Thyroid gland (tissue), 4 donors: ENCODE data around the gene CAPN13. TPM values are rescaled to one million over a fixed set of nuclear protein-coding genes. Genes with fewer than 3 reads are reported as not detected.

Experiments
- DNase-seq, 2 donors: peaks; one replicate each; pipeline ENCODE4 v3.0.0-alpha.2; 2019
- H3K27ac ChIP-seq, 3 donors: fragments of 200-600 bp; sonication (generic); 1 replicate in 2 of 3; 2 replicates in 1 of 3; pipeline ENCODE4 v1.5.1; 2016 to 2019; ENCODE audit warnings: mild to moderate bottlenecking in 1 of 3, moderate library complexity in 1 of 3
- H3K27me3 ChIP-seq: fragments of 200-600 bp; sonication (generic); one replicate; pipeline ENCODE4 v1.5.1; 2019
- H3K36me3 ChIP-seq, 2 donors: fragments of 200-600 bp; sonication (generic); one replicate each; pipeline ENCODE4 v1.5.1; 2016 to 2019
- H3K4me1 ChIP-seq, 2 donors: fragments of 200-600 bp; sonication (generic); one replicate each; pipeline ENCODE4 v1.5.1; 2017 to 2019
- H3K4me3 ChIP-seq, 3 donors: fragments of 200-600 bp; sonication (generic); replicated peaks in 1 of 3; 1 replicate in 2 of 3; 2 replicates in 1 of 3; pipeline ENCODE4 v1.5.1; 2016; ENCODE audit warnings: mild to moderate bottlenecking in 1 of 3
- H3K9me3 ChIP-seq: fragments of 200-600 bp; sonication (generic); one replicate; pipeline ENCODE4 v1.5.1; 2017
- POLR2A ChIP-seq, 2 donors: fragments of 450-650 bp; IDR thresholded peaks; one replicate each; pipeline ENCODE4 v1.6.1; 2017; ENCODE audit warnings: antibody characterized with exemption in 2 of 2, mild to moderate bottlenecking in 2 of 2, moderate library complexity in 1 of 2
- WGBS, 2 donors: methylation state at CpG; one replicate each; pipeline ENCODE4 v1.1.5; 2017; 5-methylcytosine and 5-hydroxymethylcytosine counted together
- intact Hi-C: fragments of 100-400 bp; cut with DNase I; formaldehyde crosslinking; loops from one replicate; pipeline ENCODE4 v1.15.1; 2023
- total RNA-seq, 4 donors: library from RNA; depleted of rRNA; stranded (reverse); fragments of >200 nt; gene quantifications; one replicate each; pipeline ENCODE4 v1.2.3, GENCODE V29; 2016
- TF ChIP-seq, protein P1 (sequence below), 6 experiments: fragments of 200-600 bp in 3 of 6; fragments of 450-650 bp in 3 of 6; sonication (generic) in 3 of 6; IDR thresholded peaks; one replicate each; pipeline ENCODE4 v1.5.1; 2016 to 2019; ENCODE audit warnings: antibody characterized with exemption in 6 of 6, mild to moderate bottlenecking in 2 of 6, inconsistent platforms in 1 of 6, moderate library complexity in 1 of 6

Gene CAPN13
- total RNA-seq, 4 donors from 2014 or later, result 3.0 TPM; not detected in 3

DNA sequence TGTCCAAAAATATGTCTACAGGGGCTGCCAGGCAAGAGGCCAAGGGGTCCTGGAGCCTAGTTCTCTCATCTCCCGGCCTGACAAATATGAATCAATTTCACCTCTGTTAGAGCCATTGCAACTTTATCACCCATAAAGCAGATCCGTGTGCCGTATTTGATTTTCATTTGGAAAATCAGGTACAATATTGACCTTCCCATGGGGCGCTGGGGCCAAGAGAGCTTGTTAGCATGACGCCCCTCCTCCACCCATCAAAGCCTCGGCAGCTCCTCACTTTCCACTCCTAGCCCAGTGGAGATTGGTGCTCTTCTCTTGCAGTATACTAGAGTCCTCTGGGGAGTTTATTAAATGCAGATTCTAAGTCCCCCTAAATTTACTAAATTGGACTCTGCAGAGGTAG, 96.8 kb downstream of the CAPN13 start:
- intact Hi-C loops, result no loop called here
- Histone ChIP-seq H3K4me1 (peaks cover 0 to 4% of the 10 kb centered on the region in 2 donors), H3K27ac (no peak overlapping the region), H3K27me3 (no peaks in the 10 kb centered on the region), H3K9me3 (no peaks in the 10 kb centered on the region), H3K36me3 (no peaks in the 10 kb centered on the region), H3K4me3 (no peak overlapping the region)
- WGBS, 2 donors, result 89 to 94% methylated on average over 6 of the region's 6 CpGs
- TF ChIP-seq, protein P1, sequence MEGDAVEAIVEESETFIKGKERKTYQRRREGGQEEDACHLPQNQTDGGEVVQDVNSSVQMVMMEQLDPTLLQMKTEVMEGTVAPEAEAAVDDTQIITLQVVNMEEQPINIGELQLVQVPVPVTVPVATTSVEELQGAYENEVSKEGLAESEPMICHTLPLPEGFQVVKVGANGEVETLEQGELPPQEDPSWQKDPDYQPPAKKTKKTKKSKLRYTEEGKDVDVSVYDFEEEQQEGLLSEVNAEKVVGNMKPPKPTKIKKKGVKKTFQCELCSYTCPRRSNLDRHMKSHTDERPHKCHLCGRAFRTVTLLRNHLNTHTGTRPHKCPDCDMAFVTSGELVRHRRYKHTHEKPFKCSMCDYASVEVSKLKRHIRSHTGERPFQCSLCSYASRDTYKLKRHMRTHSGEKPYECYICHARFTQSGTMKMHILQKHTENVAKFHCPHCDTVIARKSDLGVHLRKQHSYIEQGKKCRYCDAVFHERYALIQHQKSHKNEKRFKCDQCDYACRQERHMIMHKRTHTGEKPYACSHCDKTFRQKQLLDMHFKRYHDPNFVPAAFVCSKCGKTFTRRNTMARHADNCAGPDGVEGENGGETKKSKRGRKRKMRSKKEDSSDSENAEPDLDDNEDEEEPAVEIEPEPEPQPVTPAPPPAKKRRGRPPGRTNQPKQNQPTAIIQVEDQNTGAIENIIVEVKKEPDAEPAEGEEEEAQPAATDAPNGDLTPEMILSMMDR (IDR thresholded peaks at IDR 0.05), result no peak
- no peak for TF ChIP-seq POLR2A (IDR thresholded peaks at IDR 0.05)
- DNase-seq, result no peak

DNA sequence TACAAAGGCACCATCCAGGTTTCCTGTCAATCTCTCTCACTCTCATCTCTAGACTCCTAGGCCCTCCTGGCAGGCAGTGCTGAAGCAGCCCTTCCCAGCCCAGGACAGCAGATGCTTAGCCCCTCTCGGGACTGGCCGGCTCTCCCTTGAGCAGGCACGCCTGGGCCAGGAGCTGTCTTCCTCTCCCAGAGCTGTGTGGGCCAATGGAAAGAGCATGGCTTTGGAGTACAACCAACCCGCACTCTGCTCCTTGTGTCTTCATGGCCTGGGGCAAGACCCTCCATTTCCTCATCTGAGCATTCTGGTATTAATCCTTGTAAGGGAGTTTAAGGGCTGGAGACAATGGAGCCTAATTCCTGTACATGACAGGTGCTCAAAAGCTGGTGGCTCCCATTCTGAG, 97.2 kb downstream of the CAPN13 start:
- no peak for DNase-seq
- no peak overlapping the region for H3K27ac ChIP-seq
- 94 to 95% methylated on average over 4 of the region's 4 CpGs for WGBS, 2 donors
- no peaks in the 10 kb centered on the region for H3K36me3 ChIP-seq
- H3K27me3 ChIP-seq, result no peaks in the 10 kb centered on the region
- intact Hi-C loops, result no loop called here
- H3K4me1 ChIP-seq, result peaks cover 0 to 4% of the 10 kb centered on the region in 2 donors
- H3K4me3 ChIP-seq, result no peak overlapping the region
- TF ChIP-seq, protein P1 (IDR thresholded peaks at IDR 0.05), result no peak
- TF ChIP-seq POLR2A (IDR thresholded peaks at IDR 0.05), result no peak
- no peaks in the 10 kb centered on the region for H3K9me3 ChIP-seq

- no peak overlapping the region for H3K27ac ChIP-seq
- no peak overlapping the region for H3K4me3 ChIP-seq
- no peaks in the 10 kb centered on the region for H3K27me3 ChIP-seq
- WGBS, 2 donors, result 80 to 100% methylated on average over 1 to 8 of the region's 8 CpGs
- intact Hi-C loops, result loop anchor here (5.0 kb wide), 1 partner anchor 547 kb away; no protein-coding TSS in a partner anchor
- no peak for DNase-seq
- TF ChIP-seq POLR2A (IDR thresholded peaks at IDR 0.05), result no peak
- TF ChIP-seq, protein P1 (IDR thresholded peaks at IDR 0.05), result no peak
- H3K36me3 ChIP-seq, result no peaks in the 10 kb centered on the region
- H3K4me1 ChIP-seq, result peaks cover 0 to 4% of the 10 kb centered on the region in 2 donors
- no peaks in the 10 kb centered on the region for H3K9me3 ChIP-seq
Measured at GRCh38 chr2:30709516-30709915, 97.7 kb downstream of the CAPN13 start.

- WGBS, 2 donors, result 69 to 72% methylated on average over 10 of the region's 10 CpGs
- peaks cover 0 to 4% of the 10 kb centered on the region in 2 donors for H3K4me1 ChIP-seq
- intact Hi-C loops, result loop anchor here (5.0 kb wide), 1 partner anchor 546 kb away; no protein-coding TSS in a partner anchor
Measured at GRCh38 chr2:30708491-30709290, 98.6 kb downstream of the CAPN13 start.

More at GRCh38 chr2:30708491-30709290, 98.6 kb downstream of the CAPN13 start:
- Histone ChIP-seq H3K27ac (no peak overlapping the region), H3K36me3 (no peaks in the 10 kb centered on the region), H3K9me3 (no peaks in the 10 kb centered on the region), H3K27me3 (no peaks in the 10 kb centered on the region), H3K4me3 (no peak overlapping the region)
- no peak for TF ChIP-seq POLR2A (IDR thresholded peaks at IDR 0.05)
- TF ChIP-seq, protein P1 (IDR thresholded peaks at IDR 0.05), result peak in 3 of 6 experiments; percentile 10 to 34 (median 16)
- DNase-seq, result no peak
